ENCODE results near the gene ZNF764. TPM values are rescaled to one million over a fixed set of nuclear protein-coding genes. Genes with fewer than 3 reads are reported as not detected.
"Not testable (repeated sequence)": the region's sequence is repeated elsewhere in the genome, so short reads cannot be mapped to it uniquely, and the experiment has no call there.

Gene ZNF764
- total RNA-seq, 2 experiments from 2014 or later = 9.7 to 10.4 TPM

- Mint-ChIP-seq H3K36me3 (ENCODE audit: low read depth) (peaks cover 5% of the 10 kb centered on the region), H3K27ac (no peak overlapping the region), H3K27me3 (no peaks in the 10 kb centered on the region), H3K4me3 (no peak overlapping the region), H3K9me3 (no peaks in the 10 kb centered on the region), H3K4me1 (ENCODE audit: low read depth) (peaks cover under 1% of the 10 kb centered on the region)
- intact Hi-C loops (cut with micrococcal nuclease) = no loop called here
- ATAC-seq (no peak), DNase-seq (no peak)
- TF ChIP-seq CTCF (IDR thresholded peaks at IDR 0.05) = no peak
- CTCF ChIA-PET = interaction anchor here (1.1 kb wide), 1 partner anchor 21 kb away, joined by 4 read pairs; the partner anchor contains the start of gene ZNF688
- POLR2A ChIA-PET = no interaction called here
Observed at GRCh38 chr16:30592871-30593270, 34.7 kb upstream of the ZNF764 start.

GRCh38 chr16:30590869-30591268 lies 32.7 kb upstream of the ZNF764 start:
- H3K36me3 Mint-ChIP-seq (ENCODE audit: low read depth) = peaks cover 20% of the 10 kb centered on the region
- H3K27ac Mint-ChIP-seq; H3K4me3 Mint-ChIP-seq; H3K9me3 Mint-ChIP-seq; ATAC-seq; POLR2A ChIA-PET; intact Hi-C loops (cut with micrococcal nuclease); DNase-seq; H3K27me3 Mint-ChIP-seq: not testable (repeated sequence)
- peaks cover 12% of the 10 kb centered on the region for H3K4me1 Mint-ChIP-seq (ENCODE audit: low read depth)
- CTCF ChIA-PET = interaction anchor here (0.7 to 1.9 kb wide), 2 partner anchors 13 to 32 kb away, joined by 3 to 4 read pairs; no protein-coding TSS in a partner anchor

GRCh38 chr16:30589582-30589981 lies 31.4 kb upstream of the ZNF764 start:
- ATAC-seq; CTCF ChIA-PET; H3K9me3 Mint-ChIP-seq; intact Hi-C loops (cut with micrococcal nuclease); POLR2A ChIA-PET; H3K4me3 Mint-ChIP-seq; H3K27ac Mint-ChIP-seq; DNase-seq; H3K27me3 Mint-ChIP-seq: not testable (repeated sequence)
- H3K36me3 Mint-ChIP-seq (ENCODE audit: low read depth) = peaks cover 24% of the 10 kb centered on the region
- H3K4me1 Mint-ChIP-seq (ENCODE audit: low read depth) = peaks cover 15% of the 10 kb centered on the region

GRCh38 chr16:30588651-30589050 lies 30.5 kb upstream of the ZNF764 start:
- ChIA-PET CTCF (interaction anchor here (1.7 kb wide), 1 partner anchor 27 kb away, joined by 6 read pairs; no protein-coding TSS in a partner anchor), POLR2A (interaction anchor here (1.3 kb wide), 1 partner anchor 22 kb away, joined by 3 read pairs; the partner anchor contains the start of gene ZNF689)
- H3K27me3 Mint-ChIP-seq = no peaks in the 10 kb centered on the region
- H3K4me1 Mint-ChIP-seq (ENCODE audit: low read depth) = peaks cover 17% of the 10 kb centered on the region
- ATAC-seq = no peak
- H3K9me3 Mint-ChIP-seq = no peaks in the 10 kb centered on the region
- no peak for TF ChIP-seq CTCF (IDR thresholded peaks at IDR 0.05)
- no peak for DNase-seq
- peaks cover 22% of the 10 kb centered on the region for H3K36me3 Mint-ChIP-seq (ENCODE audit: low read depth)
- intact Hi-C loops (cut with micrococcal nuclease) = no loop called here
- H3K4me3 Mint-ChIP-seq = no peak overlapping the region
- no peak overlapping the region for H3K27ac Mint-ChIP-seq

GRCh38 chr16:30585400-30586191 lies 27.4 kb upstream of the ZNF764 start, which contains the start of gene ZNF785:
TSS of gene ZNF785 (minus strand) at chr16:30585697. CDS start at chr16:30585611, 86 bp downstream.
- ATAC-seq (peak; percentile 98), DNase-seq (peak; percentile 97)
- Mint-ChIP-seq H3K4me1 (ENCODE audit: low read depth) (peaks cover 25% of the 10 kb centered on the region), H3K4me3 (peak within 1 kb of the TSS; percentile 91), H3K27me3 (no peaks in the 10 kb centered on the region), H3K9me3 (no peaks in the 10 kb centered on the region), H3K36me3 (ENCODE audit: low read depth) (peaks cover 39% of the 10 kb centered on the region), H3K27ac (peak within 1 kb of the TSS; percentile 88)
- TF ChIP-seq CTCF (IDR thresholded peaks at IDR 0.05) = no peak
- ChIA-PET CTCF (interaction anchor here (0.7 to 4.9 kb wide), 8 partner anchors 13 to 168 kb away, joined by 3 to 42 read pairs (median 6); partner anchors contain the start of genes ZNF747 and ZNF764), POLR2A (interaction anchor here (0.6 to 3.3 kb wide), 26 partner anchors 9 to 697 kb away, joined by 3 to 30 read pairs (median 4); partner anchors contain the start of genes DCTPP1, PHKG2, ZNF688 and ZNF689)
- intact Hi-C loops (cut with micrococcal nuclease) = no loop called here
